Activated CD8-positive, alpha-beta memory T cell treated with anti-CD3 and anti-CD28 coated beads for 48 hours (primary cell): ENCODE measurements around the gene NEURL1B.
"Not testable (repeated sequence)": the region's sequence is repeated elsewhere in the genome, so short reads cannot be mapped to it uniquely, and the experiment has no call there.

Source experiments
- DNase-seq, 3 experiments: peaks; one replicate each; pipeline ENCODE4 v3.0.0-alpha.2; 2020; ENCODE audit warnings: low read depth in 2 of 3, low spot score in 2 of 3

The NEURL1B gene

DNA sequence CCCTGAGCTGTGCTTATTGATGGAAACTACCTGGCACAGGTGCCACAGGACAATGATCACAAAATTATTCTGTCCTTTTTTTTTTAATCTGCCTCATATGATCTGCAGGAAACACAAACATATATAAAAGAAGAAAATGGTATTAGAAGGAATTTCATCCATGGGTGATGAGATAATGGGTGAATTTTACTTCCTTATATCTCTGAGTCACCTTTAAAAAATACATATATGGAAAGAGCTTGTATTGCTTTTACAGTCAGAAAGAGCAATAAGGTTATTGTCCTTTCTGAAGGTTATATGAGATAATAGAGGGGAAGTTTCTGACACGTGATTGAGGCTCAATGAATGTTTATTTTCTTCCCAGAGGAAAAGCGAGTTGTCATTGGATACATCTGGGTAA is 31.6 kb downstream of the NEURL1B start:
- DNase-seq = no peak

GRCh38 chr5:172674155-172674554 is 33.1 kb downstream of the NEURL1B start:
- no peak for DNase-seq

DNA sequence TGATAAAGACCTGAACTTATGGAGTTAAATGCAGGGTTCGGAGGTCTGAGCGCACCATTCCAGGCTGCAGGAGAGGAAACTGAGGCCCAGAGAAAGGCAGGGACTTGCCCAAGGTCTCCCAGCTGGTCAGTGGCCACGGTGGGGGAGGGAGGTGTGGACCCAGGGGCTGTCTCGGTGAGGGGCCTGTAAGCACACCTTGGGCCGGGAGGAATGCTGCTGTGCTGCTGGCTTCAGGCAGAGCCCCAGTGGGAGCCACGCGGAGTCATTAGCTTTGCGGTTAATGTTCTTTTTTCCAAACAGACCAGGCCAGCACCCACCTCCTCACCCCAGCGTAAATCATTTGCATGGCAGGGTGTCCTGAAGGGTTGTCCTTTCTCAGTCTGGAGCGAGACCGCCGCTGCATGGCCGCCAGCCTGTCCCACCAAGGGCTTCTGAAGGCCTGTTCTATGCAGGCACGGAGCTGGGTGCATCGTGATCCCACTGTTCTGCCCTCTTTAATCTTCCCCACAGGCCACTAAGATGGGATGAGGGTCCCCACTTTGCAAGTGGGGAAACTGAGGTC is 35.9 kb downstream of the NEURL1B start:
- DNase-seq = no peak

- DNase-seq = not testable (repeated sequence)
Observed at GRCh38 chr5:172678362-172678874, 37.4 kb downstream of the NEURL1B start.

DNA sequence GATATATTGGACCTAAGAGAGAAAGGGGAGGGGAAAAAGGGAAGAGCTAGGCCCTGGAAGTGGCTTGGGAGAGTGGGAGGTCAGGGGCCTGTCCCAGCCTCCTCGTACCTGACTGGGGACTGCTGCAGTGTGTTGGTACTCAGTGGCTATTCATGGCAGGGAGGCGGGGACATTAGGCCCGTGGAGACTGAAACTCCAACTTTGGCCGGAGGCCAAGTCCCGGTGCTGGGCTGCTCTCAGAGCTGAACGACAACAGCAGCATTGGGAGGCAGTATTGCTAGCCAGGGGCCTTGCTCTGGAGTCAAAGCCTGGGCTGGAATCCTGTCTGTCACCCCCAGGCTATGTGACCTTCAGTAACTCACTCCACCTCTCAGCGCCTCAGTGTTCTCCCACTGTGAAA is 37.8 kb downstream of the NEURL1B start:
- no peak for DNase-seq

DNA sequence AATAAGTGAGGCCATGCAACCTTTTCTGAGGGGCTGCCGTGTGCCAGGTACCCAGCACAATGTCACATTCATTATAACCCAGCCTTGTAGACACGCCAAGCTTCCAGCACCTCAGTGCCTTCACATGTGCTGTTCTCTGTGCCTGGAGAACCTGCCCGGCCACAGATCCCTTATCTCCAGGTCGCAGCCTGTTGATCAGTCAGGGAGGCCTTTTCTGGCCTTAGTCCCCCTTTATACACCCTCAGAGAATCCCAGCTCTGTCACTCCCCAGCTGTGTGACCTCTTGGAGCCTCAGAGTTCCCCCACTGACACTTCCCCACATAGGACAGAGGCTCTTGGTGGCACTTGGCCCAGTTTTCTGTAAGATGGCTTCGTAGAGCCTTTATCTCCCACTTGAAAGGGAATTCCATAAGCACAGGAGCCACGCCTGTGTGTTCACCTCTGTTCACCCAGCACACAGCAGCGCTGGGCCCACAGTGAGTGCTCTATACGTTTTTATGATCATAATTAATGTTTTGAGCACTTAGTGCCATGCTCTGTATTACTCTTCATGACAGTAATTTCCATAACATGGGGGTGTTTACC is 38.7 kb downstream of the NEURL1B start:
- no peak for DNase-seq

- DNase-seq = no peak
Observed at GRCh38 chr5:172680921-172681320, 39.9 kb downstream of the NEURL1B start.

DNA sequence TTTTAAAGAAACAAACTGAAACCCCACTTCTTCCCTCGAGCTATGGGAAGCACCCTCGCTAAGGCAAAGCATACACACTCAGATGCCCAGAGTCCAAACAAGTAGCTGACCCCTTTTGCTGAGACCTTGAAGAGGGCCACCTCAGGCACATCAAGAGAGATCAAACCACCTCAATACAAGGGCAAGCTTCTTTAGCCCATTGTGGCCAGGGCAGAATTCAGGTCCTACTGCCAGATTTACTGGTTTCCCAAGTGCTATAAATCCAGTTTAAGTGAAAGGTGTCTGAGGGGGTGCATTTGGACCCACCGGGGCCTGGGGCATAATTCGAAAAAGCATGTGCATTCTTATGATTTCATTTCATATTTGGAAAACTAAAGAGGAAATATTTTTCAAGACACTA is 40.4 kb downstream of the NEURL1B start:
- no peak for DNase-seq

- no peak for DNase-seq
Observed at GRCh38 chr5:172683264-172683644, 42.2 kb downstream of the NEURL1B start.

DNA sequence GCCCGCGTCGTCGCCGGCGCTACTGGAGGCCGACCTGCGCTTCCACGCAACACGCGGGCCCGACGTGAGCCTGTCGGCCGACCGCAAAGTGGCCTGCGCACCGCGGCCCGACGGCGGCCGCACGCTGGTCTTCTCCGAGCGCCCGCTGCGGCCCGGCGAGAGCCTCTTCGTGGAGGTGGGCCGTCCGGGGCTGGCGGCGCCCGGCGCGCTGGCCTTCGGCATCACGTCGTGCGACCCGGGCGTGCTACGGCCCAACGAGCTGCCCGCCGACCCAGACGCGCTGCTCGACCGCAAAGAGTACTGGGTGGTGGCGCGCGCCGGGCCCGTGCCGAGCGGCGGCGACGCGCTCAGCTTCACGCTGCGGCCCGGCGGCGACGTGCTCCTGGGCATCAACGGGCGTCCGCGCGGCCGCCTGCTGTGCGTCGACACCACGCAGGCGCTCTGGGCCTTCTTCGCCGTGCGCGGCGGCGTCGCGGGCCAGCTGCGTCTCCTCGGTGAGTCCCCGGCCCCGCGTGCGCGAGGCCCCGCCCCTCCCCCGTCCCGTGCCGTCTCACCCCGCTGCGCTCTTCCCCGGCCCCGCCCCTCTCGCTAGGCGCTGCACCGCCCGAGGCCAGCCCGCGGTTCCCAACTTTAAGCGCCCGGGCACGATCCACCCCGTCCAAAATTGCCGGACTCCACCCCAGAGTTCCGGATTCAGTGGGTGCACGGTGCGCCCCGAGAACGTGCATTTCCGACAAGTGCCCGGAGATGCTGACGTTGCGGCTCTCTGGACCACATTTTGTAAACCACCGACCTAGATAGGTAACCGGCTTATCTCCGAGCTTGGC is 42.8 kb downstream of the NEURL1B start:
- no peak for DNase-seq

- DNase-seq = no peak
Observed at GRCh38 chr5:172685091-172685490, 44.0 kb downstream of the NEURL1B start.

DNA sequence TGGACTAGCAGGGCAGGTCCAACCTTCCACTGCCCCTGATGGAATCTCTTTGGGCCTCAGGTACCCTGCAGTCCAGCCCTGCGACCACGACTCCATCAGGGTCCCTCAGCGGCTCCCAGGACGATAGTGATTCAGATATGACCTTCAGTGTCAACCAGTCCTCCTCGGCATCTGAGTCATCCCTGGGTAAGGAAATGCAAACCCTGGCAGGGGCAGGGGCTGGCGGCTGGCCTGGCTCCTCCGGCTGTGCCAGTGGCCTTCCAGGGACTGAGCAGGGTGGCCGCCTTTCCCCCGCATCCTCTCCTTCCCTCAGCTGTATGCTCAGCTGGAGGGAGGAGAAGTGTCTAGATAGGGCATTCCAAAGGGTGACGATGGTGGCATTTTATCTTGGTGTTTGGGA is 45.0 kb downstream of the NEURL1B start:
- no peak for DNase-seq

DNA sequence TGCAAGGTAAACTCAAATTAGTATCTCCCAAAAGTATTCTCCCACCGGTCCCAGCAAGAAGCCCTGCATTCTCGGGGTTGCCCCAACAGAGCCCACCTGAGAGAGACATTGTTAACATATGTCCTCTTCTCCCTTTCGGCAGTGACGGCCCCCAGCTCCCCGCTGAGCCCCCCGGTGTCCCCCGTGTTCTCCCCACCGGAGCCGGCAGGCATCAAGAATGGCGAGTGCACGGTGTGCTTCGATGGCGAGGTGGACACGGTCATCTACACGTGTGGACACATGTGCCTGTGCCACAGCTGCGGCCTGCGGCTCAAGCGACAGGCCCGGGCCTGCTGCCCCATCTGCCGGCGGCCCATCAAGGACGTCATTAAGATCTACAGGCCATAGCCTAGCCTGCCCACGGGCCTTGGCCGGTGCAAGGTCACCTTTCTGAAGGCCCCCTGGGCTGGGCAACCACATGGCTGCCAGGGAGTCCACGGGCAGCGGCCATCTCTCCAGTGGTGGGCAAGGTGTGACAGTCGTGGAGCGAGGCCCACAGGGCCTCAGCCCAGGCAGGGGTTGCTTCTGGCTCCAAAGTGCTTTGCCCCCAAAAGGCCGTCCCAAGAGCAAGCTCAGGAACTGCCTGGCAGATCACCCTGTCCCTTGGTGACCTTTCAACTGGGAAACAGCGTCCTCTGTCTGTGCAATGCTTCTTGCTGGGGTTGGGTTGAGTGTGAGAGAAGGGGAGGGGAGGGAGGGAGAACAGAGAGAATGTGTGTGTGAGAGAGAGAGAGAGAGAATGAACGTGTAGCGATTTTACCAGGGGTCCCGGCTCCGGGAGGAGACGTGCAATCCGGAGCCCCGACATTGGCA is 45.7 kb downstream of the NEURL1B start:
- no peak for DNase-seq

DNA sequence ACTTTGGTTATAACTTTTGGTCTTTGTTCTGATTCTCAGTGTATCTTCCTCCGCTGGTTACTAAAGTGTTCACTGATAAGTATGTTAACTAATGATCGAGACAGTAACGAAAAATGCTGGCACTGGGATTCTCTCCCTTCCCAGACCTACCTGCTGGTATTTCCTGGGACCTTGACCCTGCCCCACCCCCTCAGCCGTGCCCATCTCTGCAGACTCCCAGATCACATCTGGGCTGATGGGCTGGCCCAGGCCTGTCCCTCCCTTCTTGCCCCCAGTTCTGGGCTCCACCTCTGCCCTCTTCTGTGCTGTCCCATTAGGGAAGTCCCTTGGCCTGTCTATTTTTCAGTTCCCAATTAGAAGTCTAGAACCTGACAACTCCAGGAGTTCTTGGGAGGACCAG is 46.9 kb downstream of the NEURL1B start:
- no peak for DNase-seq

DNA sequence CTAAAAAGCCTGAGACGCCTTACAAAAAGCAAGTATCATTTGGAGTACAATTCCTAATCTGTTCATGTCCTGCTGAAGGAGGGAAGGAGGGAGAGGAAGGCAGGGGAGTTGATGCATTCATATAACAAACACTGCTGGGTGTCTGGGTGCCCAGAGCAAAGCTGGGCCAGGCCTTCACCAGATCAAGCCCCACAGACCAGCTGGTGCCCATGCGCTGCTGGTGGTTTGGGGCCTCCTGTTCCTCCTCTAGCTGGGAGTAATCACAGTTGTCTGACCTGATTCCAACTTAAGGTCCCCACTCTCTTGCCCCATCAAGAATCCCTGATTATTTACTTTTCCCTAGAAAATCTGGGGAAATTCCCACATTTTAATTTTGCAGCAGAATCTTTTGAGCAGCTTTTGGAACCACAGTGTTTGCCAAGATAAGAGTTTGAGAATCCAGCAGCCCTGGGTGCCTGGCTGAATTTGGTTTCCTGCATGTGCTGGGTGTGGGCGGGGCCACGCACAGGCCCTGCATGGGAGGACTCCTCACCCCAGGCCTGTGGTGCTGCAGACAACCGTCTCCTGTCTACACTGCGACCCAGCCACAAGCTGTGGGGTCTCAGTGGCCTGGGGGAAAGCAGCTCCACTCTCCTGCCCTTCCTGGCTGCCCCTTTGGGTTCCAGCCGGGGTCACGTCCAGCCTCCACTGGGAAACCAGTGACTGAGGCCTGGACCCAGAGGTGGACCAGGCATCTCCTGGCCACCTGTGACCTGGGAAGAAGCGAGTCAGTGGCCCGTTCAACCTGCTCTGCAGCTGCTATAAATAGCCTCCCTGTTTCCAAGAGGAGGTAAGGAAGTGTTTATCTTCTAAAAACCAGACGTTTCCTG is 47.5 kb downstream of the NEURL1B start:
- no peak for DNase-seq

- DNase-seq = no peak
Observed at GRCh38 chr5:172689218-172689572, 48.1 kb downstream of the NEURL1B start.

DNA sequence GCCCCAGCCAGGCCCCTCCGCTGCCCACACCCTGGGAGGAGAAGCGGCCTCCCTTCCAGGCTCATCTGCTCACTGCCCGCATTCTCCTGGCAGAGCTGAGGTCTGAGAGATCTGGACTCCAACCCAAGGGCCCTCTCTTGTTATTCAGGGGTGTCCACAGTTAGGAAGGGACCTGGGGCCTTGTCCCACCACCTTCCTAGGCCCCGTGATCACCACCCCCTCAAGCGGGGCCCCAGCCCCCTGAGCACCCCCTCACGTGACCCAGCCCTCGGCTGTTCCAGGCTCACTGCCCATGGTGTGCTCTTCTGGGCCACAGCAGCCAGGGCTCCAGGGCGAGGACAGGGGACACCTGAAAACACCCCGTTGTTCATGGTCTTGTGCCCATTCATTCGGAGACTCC is 48.7 kb downstream of the NEURL1B start:
- no peak for DNase-seq

DNA sequence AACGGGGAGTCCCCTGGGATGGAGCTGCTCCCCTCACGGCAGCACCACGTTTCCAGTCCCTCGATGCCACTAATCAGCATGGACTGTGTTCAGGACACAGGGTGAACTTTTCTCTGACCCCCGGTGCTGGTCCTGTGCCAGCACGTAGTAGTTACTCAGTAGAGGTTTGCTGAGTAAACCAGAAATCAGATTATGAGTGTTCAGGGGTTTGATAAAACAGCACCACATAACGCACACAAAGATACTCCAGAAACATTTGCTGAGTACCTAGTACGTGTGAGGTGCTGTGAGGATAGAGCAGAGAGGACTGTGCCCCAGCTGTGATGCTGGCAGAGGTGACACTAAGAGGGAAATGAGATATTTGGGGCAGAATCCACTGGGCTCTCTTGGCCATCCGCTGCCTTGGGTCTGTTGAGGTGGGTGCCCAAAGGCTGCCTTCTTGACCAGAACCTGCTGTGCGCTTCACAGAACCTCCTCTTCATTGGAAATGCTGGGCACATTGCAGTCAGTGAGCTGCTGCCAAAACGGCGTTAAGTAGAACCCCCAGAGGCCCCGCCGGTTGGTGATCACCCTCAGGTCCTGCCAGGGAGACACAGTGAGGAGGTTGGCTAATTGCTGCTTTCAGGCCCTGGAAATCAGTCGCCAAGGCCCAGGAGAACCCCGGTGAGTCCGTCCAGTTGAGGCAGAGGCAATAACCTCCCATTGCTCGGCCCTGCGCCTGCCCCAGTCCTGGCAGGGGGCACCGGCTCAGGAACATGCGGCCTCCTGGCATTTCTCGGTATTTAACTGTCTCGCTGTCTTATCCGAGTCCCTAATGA is 49.4 kb downstream of the NEURL1B start:
- DNase-seq = no peak

GRCh38 chr5:172691886-172692285 is 50.8 kb downstream of the NEURL1B start:
- no peak for DNase-seq

GRCh38 chr5:172692451-172692850 is 51.4 kb downstream of the NEURL1B start:
- DNase-seq = no peak
